GM21423 (cell line): ENCODE measurements around the gene INTU.
"Not testable (repeated sequence)": the region's sequence is repeated elsewhere in the genome, so short reads cannot be mapped to it uniquely, and the experiment has no call there.

ENCODE experiments used
- ATAC-seq: cut with Tn5 transposase; IDR thresholded peaks from one replicate; pipeline ENCODE4 v1.9.1; 2021; ENCODE audit warnings: mild to moderate bottlenecking, moderate library complexity; ENCODE audit not compliant: unreplicated experiment

Gene INTU

GRCh38 chr4:127642169-127642568 lies 9.4 kb downstream of the INTU start:
- ATAC-seq, result no peak

- no peak for ATAC-seq
Measured at GRCh38 chr4:127643791-127644190, 11.0 kb downstream of the INTU start.

- ATAC-seq, result no peak
Measured at GRCh38 chr4:127648061-127648460, 15.3 kb downstream of the INTU start.

- not testable (repeated sequence) for ATAC-seq
Measured at GRCh38 chr4:127655590-127655989, 22.8 kb downstream of the INTU start.

- ATAC-seq, result no peak
Measured at GRCh38 chr4:127656047-127656680, 23.4 kb downstream of the INTU start.

GRCh38 chr4:127660284-127660885 lies 27.6 kb downstream of the INTU start:
- ATAC-seq, result no peak

- no peak for ATAC-seq
Measured at GRCh38 chr4:127667116-127667515, 34.4 kb downstream of the INTU start.

GRCh38 chr4:127667772-127668171 lies 35.0 kb downstream of the INTU start:
- no peak for ATAC-seq

GRCh38 chr4:127668770-127669169 lies 36.0 kb downstream of the INTU start:
- ATAC-seq, result no peak

- ATAC-seq, result no peak
Measured at GRCh38 chr4:127669691-127670090, 36.9 kb downstream of the INTU start.

- ATAC-seq, result no peak
Measured at GRCh38 chr4:127672111-127672510, 39.4 kb downstream of the INTU start.

- ATAC-seq, result no peak
Measured at GRCh38 chr4:127685292-127685691, 52.5 kb downstream of the INTU start.

GRCh38 chr4:127686658-127687057 lies 53.9 kb downstream of the INTU start:
- ATAC-seq, result no peak

- no peak for ATAC-seq
Measured at GRCh38 chr4:127687580-127687979, 54.8 kb downstream of the INTU start.

GRCh38 chr4:127698789-127699200 lies 66.0 kb downstream of the INTU start:
- peak; percentile 100 for ATAC-seq

GRCh38 chr4:127708985-127709384 lies 76.2 kb downstream of the INTU start:
- ATAC-seq, result no peak

- ATAC-seq, result no peak
Measured at GRCh38 chr4:127709456-127709855, 76.7 kb downstream of the INTU start.

- ATAC-seq, result no peak
Measured at GRCh38 chr4:127730142-127730913, 97.6 kb downstream of the INTU start, which contains the start of gene SLC25A31. TSS of gene SLC25A31 (plus strand) at chr4:127730400. CDS start at chr4:127730546, 146 bp downstream.

- no peak for ATAC-seq
Measured at GRCh38 chr4:127731406-127731805, 98.6 kb downstream of the INTU start.

GRCh38 chr4:127732623-127733328 lies 100.0 kb downstream of the INTU start:
- peak; percentile 87 for ATAC-seq

GRCh38 chr4:127734976-127735375 lies 102.2 kb downstream of the INTU start:
- ATAC-seq, result no peak
